HL-60/S4 (cell line): ENCODE results near the gene SPAG4.

Source experiments
- in situ Hi-C: fragments of 300-500 bp; cut with MboI; formaldehyde crosslinking; loops from 2 replicates; pipeline ENCODE4 v1.14.3; 2022; ENCODE audit warnings: low sequenced_read_pairs

The SPAG4 gene

DNA sequence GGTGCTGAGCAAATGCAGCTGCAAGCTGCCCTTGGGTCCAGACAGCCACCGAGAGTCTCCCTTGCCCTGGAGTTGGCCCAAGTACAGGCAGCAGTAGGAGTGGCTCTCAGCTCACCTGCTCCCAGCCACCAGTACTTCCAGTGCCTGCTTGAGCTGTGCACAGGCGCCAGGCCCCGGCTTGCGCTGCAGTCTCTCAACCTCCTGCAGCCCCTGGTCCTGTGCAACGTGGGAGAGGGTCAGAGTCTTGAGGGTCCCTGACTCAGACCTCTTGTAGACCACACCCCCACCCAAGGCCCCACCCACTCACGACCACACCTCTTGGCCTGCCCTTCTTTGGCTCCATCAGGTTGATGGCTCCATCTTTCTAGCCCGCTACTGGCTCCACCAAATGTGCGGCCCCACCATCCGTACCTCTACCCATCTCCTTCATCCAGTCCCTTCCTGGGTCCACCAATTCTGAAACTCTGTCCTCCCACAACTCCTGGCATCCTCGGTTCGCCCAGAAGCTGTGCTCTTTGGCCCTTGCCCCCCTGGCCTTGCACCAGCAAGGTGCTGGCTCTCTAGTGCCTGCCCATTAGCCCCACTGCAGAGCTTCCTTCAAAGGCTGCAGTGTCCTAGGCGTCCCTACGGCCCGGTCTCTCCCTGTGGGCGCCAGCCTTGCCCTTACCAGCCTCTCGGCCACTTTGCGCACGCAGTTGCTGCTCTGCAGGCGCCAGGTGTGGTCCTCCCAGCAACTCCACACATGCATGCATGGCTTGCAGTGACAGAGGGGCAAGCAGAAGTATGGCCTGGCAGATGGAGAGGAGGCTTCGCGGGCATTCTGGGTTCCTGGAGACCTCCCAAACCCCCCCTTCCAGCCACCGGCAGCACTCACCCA, 16.5 kb upstream of the SPAG4 start:
- in situ Hi-C loops, result no loop called here

DNA sequence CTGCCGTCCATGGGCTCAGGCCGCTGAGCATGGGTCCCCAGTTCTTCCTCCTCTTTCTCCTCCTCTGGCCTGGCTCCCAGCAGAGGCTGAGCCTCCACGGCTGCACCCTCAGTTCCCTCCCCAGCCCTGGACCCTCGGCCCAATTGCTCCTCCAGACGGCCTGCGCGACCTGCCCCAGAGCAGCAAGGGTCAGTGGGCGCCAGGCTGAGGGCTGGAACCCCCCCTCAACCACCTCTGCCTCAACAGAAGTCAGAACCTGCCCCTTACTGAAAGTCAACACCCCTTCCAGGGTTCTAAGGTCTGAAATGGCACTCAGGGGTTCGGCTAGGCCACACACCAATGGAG, 15.9 kb upstream of the SPAG4 start:
- in situ Hi-C loops, result no loop called here

DNA sequence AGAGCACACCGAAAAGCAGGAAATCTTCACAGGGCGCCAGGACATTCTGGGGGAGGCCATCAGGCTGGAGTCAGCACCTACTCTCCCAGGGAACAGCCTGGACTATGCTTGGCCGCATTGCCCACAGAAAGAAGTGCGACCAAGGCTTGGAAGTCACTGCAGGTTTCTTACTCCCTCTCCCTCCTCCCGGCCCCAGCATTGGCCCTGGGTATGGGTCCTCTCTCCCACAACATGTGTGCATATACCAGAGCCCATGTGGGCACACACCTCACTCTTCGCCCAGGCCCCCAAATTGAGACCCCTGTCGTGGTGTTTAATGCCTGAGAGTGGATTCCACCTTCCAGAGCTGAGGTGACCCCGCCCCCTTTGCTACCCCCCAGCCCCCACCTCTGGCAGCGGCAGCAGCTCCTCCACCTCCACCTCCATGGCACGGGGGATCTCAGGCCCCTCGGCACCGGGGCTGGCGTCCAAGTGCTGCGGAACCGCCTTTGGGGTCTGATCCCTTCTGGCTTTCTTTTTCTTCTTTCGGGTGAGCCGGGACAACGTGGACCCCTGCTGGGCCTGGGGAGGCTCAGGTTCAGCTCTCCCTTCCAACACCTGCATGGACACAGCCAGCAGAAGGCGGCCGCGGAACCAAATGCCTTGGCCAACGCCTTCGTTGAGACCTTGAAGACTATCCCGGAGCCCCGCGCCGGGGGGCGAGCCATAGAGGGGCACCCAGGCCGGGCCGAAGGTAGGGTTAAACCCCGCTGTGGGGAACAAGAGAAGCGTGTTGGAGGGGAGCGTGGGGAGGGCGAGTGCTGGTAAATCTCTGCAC, 15.2 kb upstream of the SPAG4 start:
- in situ Hi-C loops, result no loop called here

DNA sequence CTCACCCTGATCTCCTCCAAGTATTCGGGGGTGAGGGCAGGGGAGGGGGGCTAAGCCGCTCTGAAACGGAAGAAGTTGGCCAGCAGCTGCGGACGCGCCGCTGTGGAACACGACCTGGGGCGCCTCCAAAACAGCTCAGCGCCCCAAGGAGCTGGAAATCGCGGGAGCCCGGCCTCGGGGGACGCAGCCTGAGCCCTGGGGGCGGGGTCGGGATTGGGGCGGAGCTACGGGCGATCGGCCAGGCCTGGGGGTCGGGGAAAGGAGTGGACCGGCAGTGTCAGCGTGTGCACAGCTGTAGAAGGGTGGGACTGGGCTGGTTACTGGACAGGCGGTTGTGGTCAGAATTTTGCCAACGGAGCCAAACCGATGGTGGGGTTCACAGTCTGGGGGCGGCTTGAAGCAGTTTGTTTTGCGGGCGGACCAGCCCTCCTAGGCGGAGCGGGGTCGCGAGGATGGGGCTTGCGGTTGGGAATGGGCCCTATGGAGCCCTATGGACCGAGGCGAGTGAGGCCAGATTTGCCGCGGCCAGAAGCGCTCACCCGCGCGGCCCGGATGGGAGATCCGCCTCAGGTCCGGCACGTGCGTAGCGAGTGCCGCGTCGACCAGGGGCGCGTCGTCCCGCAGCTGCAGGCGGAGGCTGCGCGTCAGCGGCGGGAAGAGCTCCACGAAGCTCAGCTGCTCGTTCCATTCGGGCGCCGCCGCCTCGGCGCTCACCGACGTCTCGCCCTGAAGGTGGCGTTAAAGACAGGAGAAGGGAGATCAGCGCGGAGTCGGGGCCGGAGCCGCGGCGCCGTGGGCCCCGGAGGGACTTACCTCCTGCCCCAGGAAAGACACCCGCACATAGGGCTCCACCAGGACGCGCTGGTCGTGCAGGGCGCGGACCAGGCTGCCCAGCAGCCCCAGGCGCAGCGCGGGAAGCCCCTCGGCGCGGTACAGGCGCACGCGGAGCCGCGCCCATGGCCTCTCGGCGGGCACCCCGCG, 14.3 kb upstream of the SPAG4 start:
- in situ Hi-C loops, result no loop called here

DNA sequence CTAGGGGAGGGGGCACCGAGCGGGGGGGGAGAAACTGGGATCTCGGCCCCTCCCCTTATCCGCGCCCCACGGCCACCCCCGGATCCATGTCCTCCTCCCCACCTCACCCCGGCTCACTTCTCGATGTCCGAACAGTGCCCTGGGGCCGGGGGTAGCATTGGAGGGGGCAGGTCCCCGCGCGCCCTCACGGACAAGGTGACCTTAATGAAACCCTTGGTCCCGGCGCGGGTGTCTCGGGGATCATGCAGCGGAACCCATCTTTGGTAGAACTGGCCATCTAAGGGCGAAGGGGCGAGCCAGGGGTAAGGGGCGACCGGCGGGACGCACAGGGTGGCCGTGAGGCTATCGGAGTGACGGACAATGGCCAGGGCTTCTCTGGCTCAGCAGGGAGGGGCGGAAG, 13.6 kb upstream of the SPAG4 start:
- in situ Hi-C loops, result no loop called here

DNA sequence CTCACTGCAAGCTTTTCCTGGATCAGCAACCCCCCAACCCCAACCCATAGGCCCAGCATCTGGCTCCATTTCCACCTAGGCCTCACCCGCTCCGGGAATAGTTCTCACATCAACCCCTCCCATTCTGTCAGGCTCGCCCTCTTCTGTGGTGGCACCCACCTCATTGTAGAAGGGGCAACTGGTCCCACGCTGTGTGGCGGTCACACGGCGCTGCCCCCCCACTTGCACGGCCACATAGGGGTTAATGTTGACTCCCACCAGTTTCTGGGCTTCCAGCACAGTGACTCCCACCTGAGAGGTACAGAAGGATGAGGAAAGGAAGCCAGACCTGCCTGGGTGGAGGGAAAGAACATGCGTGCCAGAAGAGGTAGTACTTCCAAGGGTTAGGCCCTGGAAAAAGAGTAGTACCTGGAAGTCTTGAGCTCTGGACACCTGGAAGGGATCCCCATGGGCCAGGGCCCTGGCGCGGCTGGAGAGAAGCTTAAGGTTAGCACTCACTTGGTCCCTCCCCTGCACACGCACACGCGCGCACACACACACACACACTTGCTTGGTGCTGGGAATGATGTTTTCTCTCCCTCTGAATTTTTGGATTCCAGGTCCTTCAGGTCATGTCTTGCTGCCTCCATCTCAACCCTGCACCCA, 12.7 kb upstream of the SPAG4 start:
- in situ Hi-C loops, result no loop called here

DNA sequence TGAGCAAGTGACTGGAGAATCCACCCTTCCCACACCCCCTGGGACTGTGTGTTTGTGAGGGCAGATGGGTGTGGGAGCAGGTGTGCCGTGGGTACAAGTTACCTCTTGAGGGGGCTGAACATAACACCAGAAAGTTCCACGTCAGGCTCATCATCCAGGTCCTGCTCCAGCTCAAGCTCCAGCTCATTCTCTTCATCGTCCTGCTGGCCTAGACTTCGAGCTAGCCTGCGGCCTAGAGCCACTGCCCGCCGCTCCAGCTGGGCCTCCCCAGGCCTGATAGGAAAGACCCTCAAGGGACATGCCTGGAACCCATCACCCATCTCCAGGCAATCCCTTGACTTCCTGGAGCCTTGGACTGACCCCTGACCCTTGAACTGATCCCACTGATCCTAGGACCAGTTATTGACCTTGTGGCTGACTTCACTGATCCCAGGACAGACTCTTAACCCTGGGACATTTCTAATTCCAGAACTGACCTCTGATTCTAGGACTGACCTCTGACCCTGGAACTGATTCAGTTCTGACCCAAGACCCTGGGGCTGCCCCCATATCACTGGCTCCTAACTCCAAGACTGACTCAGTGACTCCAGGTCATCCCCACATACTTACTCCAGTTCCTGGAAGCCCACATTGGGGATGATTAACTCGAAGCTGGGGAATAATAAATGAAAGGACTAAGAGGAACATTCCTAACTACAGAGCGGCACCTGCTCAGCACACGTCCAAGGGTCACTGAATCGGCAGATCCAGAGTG, 11.8 kb upstream of the SPAG4 start:
- in situ Hi-C loops, result no loop called here

DNA sequence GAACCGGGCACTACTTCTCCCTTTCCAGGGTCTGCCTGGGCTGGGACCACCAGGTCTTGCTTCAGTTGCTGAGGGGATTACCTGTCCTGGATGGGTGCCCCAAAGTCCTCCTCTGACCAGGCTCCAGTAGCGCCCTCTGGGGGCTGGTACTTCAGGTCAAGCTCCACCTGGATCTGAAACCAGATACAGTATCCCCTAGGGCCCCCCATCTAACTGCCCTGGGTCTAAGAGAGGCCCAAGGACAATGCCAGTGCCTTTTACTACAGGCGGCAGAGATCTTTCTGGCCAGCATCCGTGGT, 11.2 kb upstream of the SPAG4 start:
- in situ Hi-C loops, result no loop called here

DNA sequence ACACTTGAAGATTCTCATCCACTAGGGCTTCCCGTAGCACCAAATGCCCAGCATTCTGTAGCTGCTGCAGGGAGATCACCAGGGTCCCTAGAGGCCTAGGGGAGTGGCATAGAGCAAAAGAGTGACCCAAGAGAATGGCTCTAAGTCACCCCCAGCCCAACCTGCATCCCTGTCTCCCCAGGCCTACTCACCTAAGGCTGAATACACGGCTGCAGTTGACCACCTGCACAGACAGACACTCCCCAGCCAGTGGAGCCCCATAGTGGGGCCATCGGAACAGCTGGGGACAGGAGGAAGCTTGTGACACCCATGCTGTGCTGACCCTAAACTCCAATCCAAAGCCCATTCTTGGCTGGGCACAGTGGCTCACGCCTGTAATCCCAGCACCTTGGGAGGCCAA, 9.5 kb upstream of the SPAG4 start:
- in situ Hi-C loops, result no loop called here

DNA sequence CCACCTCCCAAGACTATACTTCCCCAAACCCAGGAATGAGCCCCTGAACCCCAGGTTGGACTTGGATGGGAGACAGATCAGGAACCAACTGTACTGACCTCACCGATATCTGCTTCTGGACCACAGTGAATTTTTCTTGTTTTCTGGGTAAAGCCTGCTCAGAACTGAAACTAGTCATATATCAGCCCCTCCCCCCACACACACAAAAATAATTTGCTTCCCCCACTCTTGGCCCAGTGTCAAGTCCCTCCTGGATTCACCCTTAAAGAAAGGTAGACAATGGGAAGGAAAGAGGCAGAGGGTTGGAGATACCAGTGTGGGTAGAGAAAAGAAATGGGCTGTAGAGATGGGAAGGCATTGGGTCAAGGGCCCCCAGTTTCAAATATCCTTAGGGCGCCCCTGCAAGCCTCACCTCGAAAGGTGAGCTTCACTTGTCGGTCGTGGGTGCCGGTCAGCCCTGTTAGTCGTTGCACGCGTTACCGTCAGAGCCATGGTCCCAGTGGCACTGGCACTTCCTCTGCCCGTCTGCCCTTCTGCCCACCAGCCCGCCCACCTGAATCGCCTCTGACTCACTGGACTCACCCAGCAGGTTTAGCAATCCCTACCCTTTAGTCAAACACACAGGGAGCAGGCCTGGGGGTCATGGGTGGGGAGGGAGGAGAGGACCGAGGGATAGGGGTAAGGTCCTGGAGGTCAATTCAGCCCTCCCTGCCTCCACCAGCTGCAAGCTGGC, 8.5 kb upstream of the SPAG4 start:
- in situ Hi-C loops, result no loop called here

DNA sequence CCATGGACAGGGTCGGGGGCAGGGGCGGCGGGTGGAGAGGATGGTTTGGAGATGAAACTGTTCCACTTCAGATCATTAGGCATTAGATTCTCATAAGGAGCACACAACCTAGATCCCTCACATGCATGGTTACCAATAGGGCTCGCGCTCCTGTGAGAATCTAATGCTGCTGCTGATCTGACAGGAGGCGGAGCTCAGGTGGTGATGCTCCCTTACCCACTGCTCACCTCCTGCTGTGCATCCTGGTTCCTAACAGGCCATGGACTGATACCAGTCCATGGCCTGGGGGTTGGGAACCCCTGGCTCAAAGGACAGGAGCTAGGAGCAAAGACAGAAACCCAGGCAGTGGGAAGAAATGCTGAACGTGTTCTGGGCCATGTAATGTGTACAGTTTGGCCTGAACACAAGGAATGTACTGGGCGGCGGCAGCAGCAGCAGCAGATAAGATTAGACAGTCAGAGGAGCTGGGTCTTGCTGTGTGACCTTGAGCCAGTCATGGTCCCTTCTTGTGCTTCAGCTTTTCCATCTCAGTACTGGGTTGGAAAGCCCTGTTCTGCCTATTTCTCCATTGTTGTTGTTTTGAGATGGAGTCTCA, 4.7 kb upstream of the SPAG4 start:
- in situ Hi-C loops, result no loop called here

DNA sequence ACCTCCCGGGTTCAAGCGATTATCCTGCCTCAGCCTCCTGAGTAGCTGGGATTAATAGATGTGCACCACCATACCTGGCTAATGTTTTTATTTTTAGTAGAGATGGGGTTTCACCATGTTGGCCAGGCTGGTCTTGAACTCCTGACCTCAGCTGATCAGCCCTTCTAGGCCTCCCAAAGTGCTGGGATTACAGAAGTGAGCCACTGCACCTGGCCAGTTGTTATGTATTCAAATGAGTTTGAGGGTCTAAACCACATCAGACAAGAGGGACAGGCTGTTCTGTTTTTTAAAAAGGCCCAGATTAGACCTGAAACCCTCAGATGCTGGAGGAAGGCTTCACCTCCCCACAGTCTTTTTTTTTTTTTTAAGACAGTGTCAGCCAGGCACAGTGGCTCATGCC, 4.1 kb upstream of the SPAG4 start:
- in situ Hi-C loops, result no loop called here

DNA sequence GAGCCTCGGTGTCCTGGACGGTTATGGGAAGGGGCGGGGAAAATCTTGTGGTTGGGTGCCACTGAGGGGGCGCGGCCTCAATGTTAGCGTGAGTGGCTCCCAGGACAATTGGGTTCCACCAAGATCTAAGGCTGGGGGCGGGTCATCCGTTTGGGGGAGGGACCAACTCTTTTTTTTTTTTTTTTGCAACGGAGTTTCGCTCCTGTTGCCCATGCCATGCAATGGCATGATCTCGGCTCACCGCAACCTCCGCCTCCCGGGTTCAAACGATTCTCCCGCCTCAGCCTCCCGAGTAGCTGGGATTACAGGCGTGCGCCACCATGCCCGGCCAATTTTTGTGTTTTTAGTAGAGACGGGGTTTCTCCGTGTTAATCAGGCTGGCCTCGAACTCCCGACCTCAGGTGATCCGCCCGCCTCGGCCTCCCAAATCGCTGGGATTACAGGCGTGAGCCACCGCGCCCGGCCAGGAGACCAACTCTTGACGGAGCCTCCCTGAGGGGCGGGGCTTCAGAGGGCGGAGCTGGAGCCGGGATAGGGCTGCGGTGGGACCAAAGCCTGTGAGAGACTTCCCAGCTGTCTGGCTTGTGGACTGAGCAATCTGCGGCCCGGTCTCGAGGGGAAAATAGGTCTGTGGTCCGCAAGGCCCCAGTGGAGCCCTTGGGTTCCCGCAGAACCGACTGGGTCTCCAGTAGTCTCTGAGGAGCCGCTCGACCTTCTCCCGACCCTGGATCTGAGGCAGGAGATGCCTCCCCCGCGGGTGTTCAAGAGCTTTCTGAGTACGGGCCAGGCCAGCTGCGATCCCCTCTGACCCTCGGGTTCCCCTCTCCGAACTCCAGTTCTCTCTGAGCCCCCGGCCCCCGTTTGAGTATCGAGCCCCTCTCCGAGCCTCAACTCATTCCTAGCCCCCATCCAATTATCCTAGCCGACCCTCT, 1.1 kb downstream of the SPAG4 start:
- in situ Hi-C loops, result no loop called here

DNA sequence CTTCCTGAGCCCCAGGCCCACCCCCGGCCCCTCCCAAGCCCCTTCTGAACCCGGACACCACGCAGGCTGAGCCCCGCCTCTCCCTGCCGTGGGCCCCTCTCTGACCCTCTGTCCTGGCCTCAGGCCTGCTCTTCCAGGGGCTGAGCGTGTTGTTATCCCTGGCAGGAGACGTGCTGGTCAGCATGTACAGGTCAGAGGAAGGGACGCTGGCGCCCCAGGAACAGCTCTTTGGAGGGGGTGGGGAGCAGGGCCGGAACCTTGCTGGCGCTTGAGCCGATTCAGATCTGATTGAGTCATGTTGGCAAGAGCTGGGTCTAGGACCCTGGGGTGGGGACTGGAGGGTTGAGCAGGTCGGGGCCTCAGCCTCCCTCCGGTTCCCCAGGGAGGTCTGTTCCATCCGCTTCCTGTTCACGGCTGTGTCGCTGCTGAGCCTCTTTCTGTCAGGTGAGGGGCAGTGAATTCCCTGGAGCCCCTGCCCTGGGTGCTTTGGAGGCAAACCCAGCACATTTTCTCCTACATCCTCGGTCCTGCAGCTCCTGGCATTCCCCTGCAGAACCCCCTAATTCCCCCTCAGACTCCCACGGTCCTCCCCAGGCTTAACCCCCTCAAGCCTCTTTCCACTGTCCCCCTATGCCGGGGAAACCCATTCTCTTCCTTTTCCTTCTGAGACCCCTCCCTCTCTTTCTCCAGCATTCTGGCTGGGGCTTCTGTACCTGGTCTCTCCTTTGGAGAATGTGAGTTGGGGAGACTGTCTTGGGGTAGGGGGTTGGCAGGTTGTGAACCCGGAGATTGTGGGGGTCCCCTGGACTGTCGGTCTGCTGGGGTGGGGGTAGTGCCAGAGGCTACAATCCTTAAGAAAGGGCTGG, 2.0 kb downstream of the SPAG4 start:
- in situ Hi-C loops, result no loop called here

DNA sequence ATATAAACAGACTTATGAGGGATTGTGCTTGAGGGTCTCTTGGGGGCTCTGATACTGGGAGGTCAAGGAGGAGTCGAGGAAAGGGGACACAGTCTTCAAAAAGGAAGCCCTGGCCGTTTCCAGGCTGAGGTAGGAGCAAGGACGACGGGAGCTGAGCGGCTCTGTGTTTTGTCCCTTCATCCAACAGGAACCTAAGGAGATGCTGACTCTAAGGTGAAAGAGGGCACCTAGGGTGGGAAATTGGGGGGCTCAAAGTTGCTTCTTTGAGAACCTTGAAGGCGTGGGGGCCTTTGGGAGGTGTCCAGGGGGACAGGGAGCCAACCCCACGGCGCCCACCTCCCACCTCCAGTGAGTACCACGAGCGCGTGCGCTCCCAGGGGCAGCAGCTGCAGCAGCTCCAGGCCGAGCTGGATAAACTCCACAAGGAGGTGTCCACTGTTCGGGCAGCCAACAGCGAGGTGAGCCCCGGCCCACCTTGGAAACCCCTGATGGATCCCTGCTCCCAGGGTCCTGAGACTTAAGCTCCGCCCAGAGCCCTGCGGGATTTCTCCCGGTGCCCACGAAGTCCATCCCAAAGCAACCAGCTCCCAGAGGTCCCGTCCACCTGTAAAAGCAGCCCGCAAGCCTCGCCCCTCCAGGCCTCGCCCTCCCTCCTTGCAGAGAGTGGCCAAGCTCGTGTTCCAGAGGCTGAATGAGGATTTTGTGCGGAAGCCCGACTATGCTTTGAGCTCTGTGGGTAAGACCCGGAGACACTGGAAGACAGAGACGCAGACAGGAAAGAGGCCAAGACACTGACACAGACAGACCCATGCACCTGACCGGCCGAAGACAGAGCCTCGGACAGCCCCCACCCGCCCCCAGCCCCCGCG, 2.9 kb downstream of the SPAG4 start:
- in situ Hi-C loops, result no loop called here
